GM18499 (cell line): ENCODE results near the gene KRTAP17-1.
"Not testable (repeated sequence)": the region's sequence is repeated elsewhere in the genome, so short reads cannot be mapped to it uniquely, and the experiment has no call there.

Experiments
- ATAC-seq: cut with Tn5 transposase; IDR thresholded peaks from one replicate; pipeline ENCODE4 v1.9.1; 2021; ENCODE audit warnings: moderate number of reproducible peaks; ENCODE audit not compliant: insufficient read depth, unreplicated experiment

KRTAP17-1 gene

GRCh38 chr17:41315204-41315794 lies at the start of gene KRTAP17-1:
KRTAP17-1 (minus strand) TSS chr17:41315710; CDS start chr17:41315650, 60 bp downstream.
- no peak for ATAC-seq

GRCh38 chr17:41363881-41364280 lies 48.4 kb upstream of the KRTAP17-1 start:
- ATAC-seq = no peak

- no peak for ATAC-seq
Measured at GRCh38 chr17:41360296-41360995, 44.9 kb upstream of the KRTAP17-1 start.

- ATAC-seq = no peak
Measured at GRCh38 chr17:41354536-41354935, 39.0 kb upstream of the KRTAP17-1 start.

GRCh38 chr17:41352597-41353366 lies 37.3 kb upstream of the KRTAP17-1 start:
- no peak for ATAC-seq

- no peak for ATAC-seq
Measured at GRCh38 chr17:41351177-41351576, 35.7 kb upstream of the KRTAP17-1 start.

- not testable (repeated sequence) for ATAC-seq
Measured at GRCh38 chr17:41350381-41350878, 34.9 kb upstream of the KRTAP17-1 start, which contains the start of gene KRT33A. KRT33A (minus strand) TSS chr17:41350828; CDS start chr17:41350767, 61 bp downstream.

- no peak for ATAC-seq
Measured at GRCh38 chr17:41347869-41348760, 32.6 kb upstream of the KRTAP17-1 start.

GRCh38 chr17:41346421-41346820 lies 30.9 kb upstream of the KRTAP17-1 start:
- not testable (repeated sequence) for ATAC-seq

GRCh38 chr17:41345992-41346391 lies 30.5 kb upstream of the KRTAP17-1 start:
- no peak for ATAC-seq

- no peak for ATAC-seq
Measured at GRCh38 chr17:41343029-41343428, 27.5 kb upstream of the KRTAP17-1 start.

- no peak for ATAC-seq
Measured at GRCh38 chr17:41340934-41341861, 25.7 kb upstream of the KRTAP17-1 start.

GRCh38 chr17:41340494-41340893 lies 25.0 kb upstream of the KRTAP17-1 start:
- no peak for ATAC-seq

GRCh38 chr17:41339571-41340172 lies 24.2 kb upstream of the KRTAP17-1 start:
- ATAC-seq = no peak

GRCh38 chr17:41338961-41339485 lies 23.5 kb upstream of the KRTAP17-1 start:
- no peak for ATAC-seq

- no peak for ATAC-seq
Measured at GRCh38 chr17:41335747-41336146, 20.2 kb upstream of the KRTAP17-1 start.

- no peak for ATAC-seq
Measured at GRCh38 chr17:41334385-41335305, 19.1 kb upstream of the KRTAP17-1 start.
